ENCODE data around the gene ZNF385C.

ZNF385C gene

GRCh38 chr17:42094375-42095069, 3.8 kb downstream of the ZNF385C start:
- H3K4me3 ChIP-seq (ENCODE audit: low read length), result no peak overlapping the region
- TF ChIP-seq CTCF (IDR thresholded peaks at IDR 0.05; ENCODE audit: insufficient read depth, low read depth, low read length, missing control alignments), result no peak
- no peak for DNase-seq (ENCODE audit: low read depth)

- no peak for DNase-seq (ENCODE audit: low read depth)
- no peak for TF ChIP-seq CTCF (IDR thresholded peaks at IDR 0.05; ENCODE audit: insufficient read depth, low read depth, low read length, missing control alignments)
- no peak overlapping the region for H3K4me3 ChIP-seq (ENCODE audit: low read length)
Observed at GRCh38 chr17:42092939-42093338, 5.3 kb downstream of the ZNF385C start.

GRCh38 chr17:42090964-42091790, 7.1 kb downstream of the ZNF385C start:
- no peak overlapping the region for H3K4me3 ChIP-seq (ENCODE audit: low read length)
- no peak for TF ChIP-seq CTCF (IDR thresholded peaks at IDR 0.05; ENCODE audit: insufficient read depth, low read depth, low read length, missing control alignments)
- DNase-seq (ENCODE audit: low read depth), result no peak

- no peak for TF ChIP-seq CTCF (IDR thresholded peaks at IDR 0.05; ENCODE audit: insufficient read depth, low read depth, low read length, missing control alignments)
- no peak for DNase-seq (ENCODE audit: low read depth)
- H3K4me3 ChIP-seq (ENCODE audit: low read length), result no peak overlapping the region
Observed at GRCh38 chr17:42088736-42089135, 9.5 kb downstream of the ZNF385C start.

- no peak for TF ChIP-seq CTCF (IDR thresholded peaks at IDR 0.05; ENCODE audit: insufficient read depth, low read depth, low read length, missing control alignments)
- DNase-seq (ENCODE audit: low read depth), result no peak
Observed at GRCh38 chr17:42087736-42088705, 10.3 kb downstream of the ZNF385C start.

GRCh38 chr17:42087042-42087701, 11.1 kb downstream of the ZNF385C start:
- H3K4me3 ChIP-seq (ENCODE audit: low read length), result no peak overlapping the region
- no peak for TF ChIP-seq CTCF (IDR thresholded peaks at IDR 0.05; ENCODE audit: insufficient read depth, low read depth, low read length, missing control alignments)
- DNase-seq (ENCODE audit: low read depth), result no peak

More at GRCh38 chr17:42087736-42088705, 10.3 kb downstream of the ZNF385C start:
- no peak overlapping the region for H3K4me3 ChIP-seq (ENCODE audit: low read length)

All from epithelial cell of esophagus (primary cell).